ENCODE measurements around the gene SREK1IP1. TPM values are rescaled to one million over a fixed set of nuclear protein-coding genes. Genes with fewer than 3 reads are reported as not detected.

The SREK1IP1 gene
- total and polyA plus RNA-seq, 10 of the 15 experiments (the other 5 are each of a cell fraction or from before 2014, with no cell fraction given), result 9.1 to 60.3 (median 26.9) TPM

DNA sequence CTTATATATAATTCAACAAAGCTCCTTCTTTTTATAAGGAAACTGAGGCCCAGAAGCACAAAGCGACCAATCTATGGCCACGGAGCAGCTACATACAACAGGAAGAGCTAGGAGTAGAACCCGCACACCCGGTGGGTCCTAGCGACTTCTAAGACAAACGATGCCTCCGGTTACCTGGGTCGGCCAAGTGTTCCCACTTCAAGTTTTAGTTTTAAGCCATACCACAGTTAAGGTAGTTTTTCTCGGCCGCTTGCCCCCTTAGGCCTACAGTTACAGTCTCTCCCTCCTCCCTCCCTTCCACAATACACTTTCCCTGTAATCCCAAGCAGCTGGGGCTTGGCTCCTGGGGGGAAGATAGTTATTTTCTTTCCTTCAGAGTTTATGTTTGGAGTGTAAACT lies 533 bp downstream of the SREK1IP1 start:
- in situ Hi-C loops (cut with MboI), result no loop called here
- TSS peak; percentile 67 for BruUV-seq (replicated peaks)
- intact Hi-C loops (cut with micrococcal nuclease; ENCODE audit: unreplicated experiment), result no loop called here
- Histone ChIP-seq H4K20me1 (ENCODE audit: control insufficient read depth, insufficient read depth) (no peaks in the 10 kb centered on the region), H3K4me1 (ENCODE audit: control insufficient read depth, insufficient read depth, low read length) (peaks cover 13% of the 10 kb centered on the region), H2AFZ (ENCODE audit: control insufficient read depth, low read depth, low read length) (peak overlapping the region; percentile 100), H3K79me2 (ENCODE audit: control insufficient read depth, insufficient read depth, low read length) (peaks cover 68% of the 10 kb centered on the region), H3K27ac (ENCODE audit: control insufficient read depth, insufficient read depth) (peak overlapping the region; percentile 94), H3K36me3 (ENCODE audit: control insufficient read depth in 2 of 2, insufficient read depth in 2 of 2, low read length in 1 of 2) (peaks cover 0 to 22% of the 10 kb centered on the region in 2 experiments; a peak in 2 of 4 replicates), H3K27me3 (replicated peaks in 1 of 2; ENCODE audit: control insufficient read depth in 2 of 2, insufficient read depth in 2 of 2, low read length in 1 of 2) (no peaks in the 10 kb centered on the region), H3K9ac (ENCODE audit: control insufficient read depth, insufficient read depth, low read length) (peak overlapping the region; percentile 87), H3K9me3 (replicated peaks; ENCODE audit: control insufficient read depth, insufficient read depth, low read length) (no peaks in the 10 kb centered on the region), H3K4me3 (peak overlapping the region; percentile 94), H3K4me2 (ENCODE audit: control insufficient read depth, insufficient read depth) (peak overlapping the region; percentile 99)
- POLR2A ChIA-PET, result interaction anchor here (0.6 to 1.7 kb wide), 5 partner anchors 9 to 841 kb away, joined by 3 to 5 read pairs (median 4); no protein-coding TSS in a partner anchor
- under 1% methylated on average over 10 of the region's 10 CpGs for WGBS (ENCODE audit: insufficient coverage, insufficient replicate concordance, low lambda C conversion rate, missing lambda C conversion rate)
- TF ChIP-seq BACH1 (IDR thresholded peaks at IDR 0.05; ENCODE audit: borderline replicate concordance), result 0 out of 2 replicates have a peak, but pooled peaks have one; percentile 17
- TF ChIP-seq MYC (IDR thresholded peaks at IDR 0.05; ENCODE audit: insufficient read depth, insufficient read length, insufficient replicate concordance, low read length, severe bottlenecking), result no peak
- peak; percentile 32 for ATAC-seq
- FAIRE-seq, result no peak
- DNase-seq (ENCODE audit: low read depth, low spot score), result no peak
- RAD21 ChIA-PET (ENCODE audit: unreplicated experiment), result interaction anchor here (0.6 to 2.5 kb wide), 2 partner anchors 8 to 16 kb away, joined by 3 to 9 read pairs; no protein-coding TSS in a partner anchor
- SMC1A ChIA-PET (ENCODE audit: uncharacterized antibody, unreplicated experiment), result interaction anchor here (0.7 to 1.9 kb wide), 11 partner anchors 10 to 713 kb away, joined by 3 to 7 read pairs (median 4); partner anchors contain the start of gene ADAMTS6
- CTCF ChIA-PET, result interaction anchor here (0.6 to 5.3 kb wide), 9 partner anchors 15 to 716 kb away, joined by 3 to 28 read pairs (median 4); no protein-coding TSS in a partner anchor

- H3K9me3 ChIP-seq (replicated peaks; ENCODE audit: control insufficient read depth, insufficient read depth, low read length), result no peaks in the 10 kb centered on the region
- no TSS peak for BruUV-seq (replicated peaks)
- peak overlapping the region; percentile 94 for H3K4me3 ChIP-seq
- in situ Hi-C loops (cut with MboI) (no loop called here), intact Hi-C loops (cut with micrococcal nuclease; ENCODE audit: unreplicated experiment) (no loop called here)
- H2AFZ ChIP-seq (ENCODE audit: control insufficient read depth, low read depth, low read length), result no peak overlapping the region
- ATAC-seq, result no peak
- WGBS (ENCODE audit: insufficient coverage, insufficient replicate concordance, low lambda C conversion rate, missing lambda C conversion rate), result 67% methylated on average over 2 of the region's 2 CpGs
- peak; percentile 40; the same call in 1 of the 2 replicates for TF ChIP-seq SPI1 (IDR thresholded peaks at IDR 0.05; ENCODE audit: borderline replicate concordance, insufficient read depth, low read depth, low read length)
- TF ChIP-seq HDGF (IDR thresholded peaks at IDR 0.05), result 0 out of 2 replicates have a peak, but pooled peaks have one; percentile 33
- TF ChIP-seq ZBTB33 (IDR thresholded peaks at IDR 0.05), result no peak
- TF ChIP-seq SRF (IDR thresholded peaks at IDR 0.05; ENCODE audit: low read depth in 2 of 2, low read length in 2 of 2), result no peak
- TF ChIP-seq IKZF1 (conservative IDR thresholded peaks at IDR 0.05), result 0 out of 2 replicates have a peak, but pooled peaks have one; percentile 14
- peak overlapping the region; percentile 99 for H3K4me2 ChIP-seq (ENCODE audit: control insufficient read depth, insufficient read depth)
- SMC1A ChIA-PET (ENCODE audit: uncharacterized antibody, unreplicated experiment), result interaction anchor here (0.5 to 1.9 kb wide), 8 partner anchors 9 to 790 kb away, joined by 3 to 7 read pairs (median 4); partner anchors contain the start of gene ADAMTS6
- no peaks in the 10 kb centered on the region for H3K27me3 ChIP-seq (replicated peaks in 1 of 2; ENCODE audit: control insufficient read depth in 2 of 2, insufficient read depth in 2 of 2, low read length in 1 of 2)
- POLR2A ChIA-PET, result interaction anchor here (1.4 kb wide), 1 partner anchor 10 kb away, joined by 3 read pairs; no protein-coding TSS in a partner anchor
- H3K36me3 ChIP-seq (ENCODE audit: control insufficient read depth in 2 of 2, insufficient read depth in 2 of 2, low read length in 1 of 2), result peaks cover 0 to 22% of the 10 kb centered on the region in 2 experiments; a peak in 2 of 4 replicates
- H3K4me1 ChIP-seq (ENCODE audit: control insufficient read depth, insufficient read depth, low read length), result peaks cover 13% of the 10 kb centered on the region
- RAD21 ChIA-PET (ENCODE audit: unreplicated experiment), result interaction anchor here (0.8 to 2.5 kb wide), 3 partner anchors 17 to 717 kb away, joined by 3 to 9 read pairs (median 4); no protein-coding TSS in a partner anchor
- no peak for FAIRE-seq
- H3K79me2 ChIP-seq (ENCODE audit: control insufficient read depth, insufficient read depth, low read length), result peaks cover 67% of the 10 kb centered on the region
- no peak for DNase-seq (ENCODE audit: low read depth, low spot score)
- peak overlapping the region; percentile 87 for H3K9ac ChIP-seq (ENCODE audit: control insufficient read depth, insufficient read depth, low read length)
- H3K27ac ChIP-seq (ENCODE audit: control insufficient read depth, insufficient read depth), result peak overlapping the region; percentile 94; the same call in 1 of the 2 replicates
- CTCF ChIA-PET, result interaction anchor here (1.0 to 5.3 kb wide), 4 partner anchors 16 to 132 kb away, joined by 3 to 28 read pairs (median 16); no protein-coding TSS in a partner anchor
- no peaks in the 10 kb centered on the region for H4K20me1 ChIP-seq (ENCODE audit: control insufficient read depth, insufficient read depth)
These were observed 1.6 kb downstream of the SREK1IP1 start for GRCh38 chr5:64766941-64767340.

All from GM12878 (cell line).